Hindlimb muscle (tissue), 1 donor: ENCODE measurements around the gene ACTR6. TPM values are rescaled to one million over a fixed set of nuclear protein-coding genes. Genes with fewer than 3 reads are reported as not detected.
A peak's percentile ranks its signal among the peaks of the same experiment; 100 is the strongest.
"Not testable (repeated sequence)": the region's sequence is repeated elsewhere in the genome, so short reads cannot be mapped to it uniquely, and the experiment has no call there.

Experiments
- DNase-seq: peaks from one replicate; pipeline ENCODE4 v3.0.0-alpha.2; 2013
- polyA plus RNA-seq: library from polyadenylated mRNA; unstranded; fragments of 120-200 nt; gene quantifications from one replicate; pipeline ENCODE4 v1.2.1, GENCODE V29; 2013; ENCODE audit not compliant: insufficient read length

Gene ACTR6
- polyA plus RNA-seq, 1 donor, result 20.0 TPM

GRCh38 chr12:100185361-100185894 is 15.2 kb upstream of the ACTR6 start:
- DNase-seq, result no peak

- DNase-seq, result no peak
Measured at GRCh38 chr12:100186071-100186470, 14.5 kb upstream of the ACTR6 start.

GRCh38 chr12:100187068-100187467 is 13.5 kb upstream of the ACTR6 start:
- no peak for DNase-seq

GRCh38 chr12:100187857-100188519 is 12.6 kb upstream of the ACTR6 start:
- DNase-seq, result no peak

- DNase-seq, result not testable (repeated sequence)
Measured at GRCh38 chr12:100188888-100189635, 11.6 kb upstream of the ACTR6 start.

GRCh38 chr12:100189636-100190394 is 10.8 kb upstream of the ACTR6 start:
- DNase-seq, result no peak

- DNase-seq, result no peak
Measured at GRCh38 chr12:100193085-100193484, 7.5 kb upstream of the ACTR6 start.

- no peak for DNase-seq
Measured at GRCh38 chr12:100197486-100197885, 3.1 kb upstream of the ACTR6 start.

GRCh38 chr12:100199023-100199346 is 1.6 kb upstream of the ACTR6 start:
- no peak for DNase-seq

GRCh38 chr12:100199347-100200149 is 1.1 kb upstream of the ACTR6 start:
- peak; percentile 16 for DNase-seq

- no peak for DNase-seq
Measured at GRCh38 chr12:100201604-100202423, 1.2 kb downstream of the ACTR6 start.

GRCh38 chr12:100207311-100207710 is 6.7 kb downstream of the ACTR6 start:
- DNase-seq, result no peak

GRCh38 chr12:100208834-100209233 is 8.2 kb downstream of the ACTR6 start:
- DNase-seq, result no peak

- DNase-seq, result no peak
Measured at GRCh38 chr12:100211698-100212097, 11.1 kb downstream of the ACTR6 start.

- DNase-seq, result no peak
Measured at GRCh38 chr12:100213016-100213891, 12.6 kb downstream of the ACTR6 start.

- DNase-seq, result no peak
Measured at GRCh38 chr12:100214518-100214917, 13.9 kb downstream of the ACTR6 start.

GRCh38 chr12:100215209-100215608 is 14.6 kb downstream of the ACTR6 start:
- DNase-seq, result no peak

- DNase-seq, result no peak
Measured at GRCh38 chr12:100216337-100216736, 15.7 kb downstream of the ACTR6 start.

- DNase-seq, result no peak
Measured at GRCh38 chr12:100219328-100220109, 18.9 kb downstream of the ACTR6 start.

- DNase-seq, result no peak
Measured at GRCh38 chr12:100221523-100221922, 20.9 kb downstream of the ACTR6 start.
